WTC11 (cell line): Measurements from ENCODE around the gene CLIC5. TPM values are rescaled to one million over a fixed set of nuclear protein-coding genes. Genes with fewer than 3 reads are reported as not detected.

Source experiments
- ATAC-seq: fragments of 200-7000 bp; cut with Tn5 transposase; 2 replicates; pipeline ENCODE4 v1.10.0; 2021; ENCODE audit warnings: mild to moderate bottlenecking, moderate library complexity
- CTCF ChIA-PET: fragments of 300-600 bp; sonication (Branson Sonifier 250); formaldehyde crosslinking; loops from one replicate; lab custom pipeline; 2021; ENCODE audit warnings: antibody characterized with exemption; lab: Charles Lee
- POLR2A ChIA-PET: fragments of 350-600 bp; sonication (Branson Sonifier 250); formaldehyde crosslinking; loops from one replicate; lab custom pipeline; 2021; ENCODE audit warnings: antibody characterized with exemption; lab: Charles Lee
- DNase-seq: peaks from one replicate; pipeline ENCODE4 v3.0.0; 2021; ENCODE audit warnings: low spot score
- H3K27ac Mint-ChIP-seq: 2 replicates; pipeline ENCODE4 v1.8.0; 2021; ENCODE audit warnings: mixed read lengths
- H3K27me3 Mint-ChIP-seq: 2 replicates; pipeline ENCODE4 v1.8.0; 2021; ENCODE audit warnings: low read depth, mild to moderate bottlenecking, moderate library complexity, mixed read lengths
- H3K36me3 Mint-ChIP-seq: 2 replicates; pipeline ENCODE4 v1.8.0; 2021; ENCODE audit warnings: mixed read lengths
- H3K4me1 Mint-ChIP-seq: 2 replicates; pipeline ENCODE4 v1.8.0; 2022; ENCODE audit warnings: mixed read lengths
- H3K4me3 Mint-ChIP-seq: 2 replicates; pipeline ENCODE4 v1.8.0; 2021; ENCODE audit warnings: mild to moderate bottlenecking, moderate library complexity, mixed read lengths
- H3K9me3 Mint-ChIP-seq: 2 replicates; pipeline ENCODE4 v1.8.0; 2021; ENCODE audit warnings: mixed read lengths
- ETV6 ChIP-seq: sonication (generic); formaldehyde crosslinking; IDR thresholded peaks from 2 replicates; pipeline ENCODE4 v1.8.1; 2022; ENCODE audit warnings: mild to moderate bottlenecking, missing genetic modification reagents
- FOXJ3 ChIP-seq: sonication (generic); formaldehyde crosslinking; IDR thresholded peaks from 2 replicates; pipeline ENCODE4 v1.9.0; 2021; ENCODE audit warnings: missing genetic modification reagents, mild to moderate bottlenecking, borderline replicate concordance
- JAZF1 ChIP-seq: fragments of 250-450 bp; sonication (Bioruptor Pico); IDR thresholded peaks from 2 replicates; pipeline ENCODE4 v1.9.0; 2021; ENCODE audit warnings: moderate library complexity, mild to moderate bottlenecking, inconsistent platforms
- NFATC4 ChIP-seq: fragments of 250-450 bp; sonication (Bioruptor Pico); IDR thresholded peaks from 2 replicates; pipeline ENCODE4 v1.9.0; 2021; ENCODE audit warnings: mild to moderate bottlenecking
- OVOL2 ChIP-seq: fragments of 250-450 bp; sonication (Bioruptor Pico); IDR thresholded peaks from 2 replicates; pipeline ENCODE4 v1.9.0; 2021; ENCODE audit warnings: mild to moderate bottlenecking, borderline replicate concordance
- RELA ChIP-seq: sonication (generic); formaldehyde crosslinking; IDR thresholded peaks from 2 replicates; pipeline ENCODE4 v1.8.1; 2022; ENCODE audit warnings: missing genetic modification reagents, mild to moderate bottlenecking, borderline replicate concordance
- TP53 ChIP-seq: sonication (generic); formaldehyde crosslinking; IDR thresholded peaks from 2 replicates; pipeline ENCODE4 v1.8.1; 2023; ENCODE audit warnings: mild to moderate bottlenecking, missing genetic modification reagents
- ZNF232 ChIP-seq: sonication (generic); formaldehyde crosslinking; IDR thresholded peaks from 2 replicates; pipeline ENCODE4 v1.8.0; 2022; ENCODE audit warnings: mild to moderate bottlenecking, missing genetic modification reagents
- ZNF263 ChIP-seq: sonication (generic); formaldehyde crosslinking; IDR thresholded peaks from 2 replicates; pipeline ENCODE4 v1.8.1; 2022; ENCODE audit warnings: low read depth, mild to moderate bottlenecking, moderate library complexity, missing genetic modification reagents
- ZNF317 ChIP-seq: sonication (generic); formaldehyde crosslinking; IDR thresholded peaks from 2 replicates; pipeline ENCODE4 v1.8.1; 2023; ENCODE audit warnings: low read depth, mild to moderate bottlenecking, moderate library complexity, missing genetic modification reagents, borderline replicate concordance
- ZNF396 ChIP-seq: fragments of 250-450 bp; sonication (Bioruptor Pico); IDR thresholded peaks from 2 replicates; pipeline ENCODE4 v1.8.0; 2021; ENCODE audit warnings: mild to moderate bottlenecking, moderate library complexity, borderline replicate concordance
- total RNA-seq: library from RNA; stranded (reverse); gene quantifications from 3 replicates; pipeline ENCODE4 v1.2.3, GENCODE V29; 2021
- TF ChIP-seq, protein P1 (sequence below): sonication (generic); formaldehyde crosslinking; IDR thresholded peaks from 2 replicates; pipeline ENCODE4 v1.8.0; 2023; ENCODE audit warnings: missing genetic modification reagents
- TF ChIP-seq, protein P2 (sequence below): sonication (generic); formaldehyde crosslinking; IDR thresholded peaks from 2 replicates; pipeline ENCODE4 v1.8.0; 2022; ENCODE audit warnings: missing genetic modification reagents
- TF ChIP-seq, protein P3 (sequence below): fragments of 250-450 bp; sonication (Bioruptor Pico); conservative IDR thresholded peaks from 2 replicates; pipeline ENCODE4 v1.9.0; 2021; ENCODE audit warnings: mild to moderate bottlenecking
- TF ChIP-seq, protein P4 (sequence below): fragments of 250-450 bp; sonication (Bioruptor Pico); IDR thresholded peaks from 2 replicates; pipeline ENCODE4 v1.9.0; 2021; ENCODE audit warnings: mild to moderate bottlenecking
- TF ChIP-seq, protein P5 (sequence below): sonication (generic); formaldehyde crosslinking; IDR thresholded peaks from 2 replicates; pipeline ENCODE4 v1.8.1; 2023; ENCODE audit warnings: mild to moderate bottlenecking, moderate library complexity, missing genetic modification reagents
- TF ChIP-seq, protein P6 (sequence below): sonication (generic); formaldehyde crosslinking; conservative IDR thresholded peaks from 2 replicates; pipeline ENCODE4 v1.8.1; 2022; ENCODE audit warnings: mild to moderate bottlenecking, missing genetic modification reagents

Gene CLIC5
- total RNA-seq, 1 experiment from 2014 or later = 0.22 TPM

DNA sequence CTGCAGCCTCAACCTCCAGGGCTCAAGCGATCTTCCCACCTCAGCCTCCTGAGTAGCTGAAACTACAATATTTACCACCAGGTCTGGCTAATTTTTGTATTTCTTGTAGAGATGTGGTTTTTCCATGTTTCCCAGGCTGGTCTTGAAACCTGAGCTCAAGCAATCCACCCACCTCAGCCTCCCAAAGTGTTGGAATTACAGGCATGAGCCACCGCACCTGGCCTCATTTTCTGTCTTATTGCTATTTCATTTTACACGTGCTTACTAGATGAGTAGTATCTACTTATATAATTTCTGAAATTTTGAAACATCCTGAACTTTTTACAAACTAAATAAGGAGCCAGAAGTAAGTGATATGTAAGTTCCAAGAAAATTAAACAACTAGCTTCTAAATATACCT lies 34.6 kb downstream of the CLIC5 start:
- no peak for ATAC-seq
- POLR2A ChIA-PET = no interaction called here
- Mint-ChIP-seq H3K9me3 (no peaks in the 10 kb centered on the region), H3K27ac (no peak overlapping the region), H3K4me1 (no peaks in the 10 kb centered on the region), H3K36me3 (no peaks in the 10 kb centered on the region), H3K27me3 (no peaks in the 10 kb centered on the region; the same call in 1 of the 2 replicates), H3K4me3 (no peak overlapping the region)
- no peak for DNase-seq
- TF ChIP-seq, protein P1, sequence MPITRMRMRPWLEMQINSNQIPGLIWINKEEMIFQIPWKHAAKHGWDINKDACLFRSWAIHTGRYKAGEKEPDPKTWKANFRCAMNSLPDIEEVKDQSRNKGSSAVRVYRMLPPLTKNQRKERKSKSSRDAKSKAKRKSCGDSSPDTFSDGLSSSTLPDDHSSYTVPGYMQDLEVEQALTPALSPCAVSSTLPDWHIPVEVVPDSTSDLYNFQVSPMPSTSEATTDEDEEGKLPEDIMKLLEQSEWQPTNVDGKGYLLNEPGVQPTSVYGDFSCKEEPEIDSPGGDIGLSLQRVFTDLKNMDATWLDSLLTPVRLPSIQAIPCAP (CRISPR knock-in tag) = no peak
- CTCF ChIA-PET = no interaction called here

DNA sequence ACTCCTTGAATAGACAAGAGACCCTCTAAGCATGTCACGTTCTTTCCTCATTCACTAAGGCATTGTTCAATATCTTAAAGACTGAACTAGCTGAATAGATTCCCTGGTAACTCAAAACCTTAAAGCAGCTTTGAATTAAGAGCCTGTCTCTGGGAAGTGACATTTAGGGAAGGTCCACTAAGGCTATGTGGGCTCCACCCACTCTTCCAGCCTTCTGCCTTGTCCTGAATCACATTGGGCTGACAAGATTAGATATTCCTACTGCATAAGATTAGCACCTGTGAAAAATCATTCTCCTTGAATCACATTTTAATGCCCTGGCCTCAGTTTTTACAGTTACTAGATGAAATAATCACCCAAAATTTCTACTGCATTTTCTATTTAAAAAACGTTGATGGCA lies 36.3 kb downstream of the CLIC5 start:
- H3K4me1 Mint-ChIP-seq = no peaks in the 10 kb centered on the region
- no peak overlapping the region for H3K4me3 Mint-ChIP-seq
- peaks cover 7% of the 10 kb centered on the region; the same call in 1 of the 2 replicates for H3K9me3 Mint-ChIP-seq
- POLR2A ChIA-PET = no interaction called here
- CTCF ChIA-PET = interaction anchor here (1.1 kb wide), 1 partner anchor 12 kb away, joined by 3 read pairs; no protein-coding TSS in a partner anchor
- TF ChIP-seq NFATC4 (CRISPR knock-in tag) = no peak
- TF ChIP-seq ZNF263 (CRISPR knock-in tag) = no peak
- TF ChIP-seq ETV6 = no peak
- TF ChIP-seq TP53 (CRISPR knock-in tag) = no peak
- DNase-seq (no peak), ATAC-seq (no peak)
- 0 out of 2 replicates have a peak, but pooled peaks cover 4% of the 10 kb centered on the region for H3K36me3 Mint-ChIP-seq
- H3K27me3 Mint-ChIP-seq = no peaks in the 10 kb centered on the region
- no peak overlapping the region for H3K27ac Mint-ChIP-seq

DNA sequence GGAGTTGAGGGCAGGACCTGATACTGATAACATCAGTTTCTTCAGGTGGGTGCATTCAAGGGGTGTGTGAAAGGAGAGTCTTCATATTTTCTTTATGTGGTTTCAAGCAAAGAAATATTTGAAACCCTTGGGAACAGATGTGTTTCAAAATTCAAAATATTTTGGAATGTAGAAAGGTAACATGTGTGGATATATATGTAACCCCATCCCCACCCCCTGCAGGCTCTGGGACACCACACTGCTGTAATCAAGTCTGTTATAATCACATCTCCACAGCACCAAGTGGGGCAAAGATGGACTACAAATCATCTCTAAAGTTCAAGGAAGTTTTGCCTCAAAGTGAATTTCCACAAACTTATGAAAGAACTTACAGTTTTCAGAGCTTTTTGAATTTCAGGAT lies 41.1 kb downstream of the CLIC5 start:
- POLR2A ChIA-PET = no interaction called here
- ATAC-seq (no peak), DNase-seq (no peak)
- H3K9me3 Mint-ChIP-seq = peaks cover 7% of the 10 kb centered on the region; the same call in 1 of the 2 replicates
- H3K36me3 Mint-ChIP-seq = 0 out of 2 replicates have a peak, but pooled peaks cover 4% of the 10 kb centered on the region
- CTCF ChIA-PET = no interaction called here
- H3K27ac Mint-ChIP-seq = no peak overlapping the region
- no peaks in the 10 kb centered on the region for H3K27me3 Mint-ChIP-seq
- TF ChIP-seq ZNF232 = no peak
- TF ChIP-seq, protein P2, sequence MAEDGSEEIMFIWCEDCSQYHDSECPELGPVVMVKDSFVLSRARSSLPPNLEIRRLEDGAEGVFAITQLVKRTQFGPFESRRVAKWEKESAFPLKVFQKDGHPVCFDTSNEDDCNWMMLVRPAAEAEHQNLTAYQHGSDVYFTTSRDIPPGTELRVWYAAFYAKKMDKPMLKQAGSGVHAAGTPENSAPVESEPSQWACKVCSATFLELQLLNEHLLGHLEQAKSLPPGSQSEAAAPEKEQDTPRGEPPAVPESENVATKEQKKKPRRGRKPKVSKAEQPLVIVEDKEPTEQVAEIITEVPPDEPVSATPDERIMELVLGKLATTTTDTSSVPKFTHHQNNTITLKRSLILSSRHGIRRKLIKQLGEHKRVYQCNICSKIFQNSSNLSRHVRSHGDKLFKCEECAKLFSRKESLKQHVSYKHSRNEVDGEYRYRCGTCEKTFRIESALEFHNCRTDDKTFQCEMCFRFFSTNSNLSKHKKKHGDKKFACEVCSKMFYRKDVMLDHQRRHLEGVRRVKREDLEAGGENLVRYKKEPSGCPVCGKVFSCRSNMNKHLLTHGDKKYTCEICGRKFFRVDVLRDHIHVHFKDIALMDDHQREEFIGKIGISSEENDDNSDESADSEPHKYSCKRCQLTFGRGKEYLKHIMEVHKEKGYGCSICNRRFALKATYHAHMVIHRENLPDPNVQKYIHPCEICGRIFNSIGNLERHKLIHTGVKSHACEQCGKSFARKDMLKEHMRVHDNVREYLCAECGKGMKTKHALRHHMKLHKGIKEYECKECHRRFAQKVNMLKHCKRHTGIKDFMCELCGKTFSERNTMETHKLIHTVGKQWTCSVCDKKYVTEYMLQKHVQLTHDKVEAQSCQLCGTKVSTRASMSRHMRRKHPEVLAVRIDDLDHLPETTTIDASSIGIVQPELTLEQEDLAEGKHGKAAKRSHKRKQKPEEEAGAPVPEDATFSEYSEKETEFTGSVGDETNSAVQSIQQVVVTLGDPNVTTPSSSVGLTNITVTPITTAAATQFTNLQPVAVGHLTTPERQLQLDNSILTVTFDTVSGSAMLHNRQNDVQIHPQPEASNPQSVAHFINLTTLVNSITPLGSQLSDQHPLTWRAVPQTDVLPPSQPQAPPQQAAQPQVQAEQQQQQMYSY = no peak
- TF ChIP-seq FOXJ3 (CRISPR knock-in tag) = no peak
- TF ChIP-seq, protein P3, sequence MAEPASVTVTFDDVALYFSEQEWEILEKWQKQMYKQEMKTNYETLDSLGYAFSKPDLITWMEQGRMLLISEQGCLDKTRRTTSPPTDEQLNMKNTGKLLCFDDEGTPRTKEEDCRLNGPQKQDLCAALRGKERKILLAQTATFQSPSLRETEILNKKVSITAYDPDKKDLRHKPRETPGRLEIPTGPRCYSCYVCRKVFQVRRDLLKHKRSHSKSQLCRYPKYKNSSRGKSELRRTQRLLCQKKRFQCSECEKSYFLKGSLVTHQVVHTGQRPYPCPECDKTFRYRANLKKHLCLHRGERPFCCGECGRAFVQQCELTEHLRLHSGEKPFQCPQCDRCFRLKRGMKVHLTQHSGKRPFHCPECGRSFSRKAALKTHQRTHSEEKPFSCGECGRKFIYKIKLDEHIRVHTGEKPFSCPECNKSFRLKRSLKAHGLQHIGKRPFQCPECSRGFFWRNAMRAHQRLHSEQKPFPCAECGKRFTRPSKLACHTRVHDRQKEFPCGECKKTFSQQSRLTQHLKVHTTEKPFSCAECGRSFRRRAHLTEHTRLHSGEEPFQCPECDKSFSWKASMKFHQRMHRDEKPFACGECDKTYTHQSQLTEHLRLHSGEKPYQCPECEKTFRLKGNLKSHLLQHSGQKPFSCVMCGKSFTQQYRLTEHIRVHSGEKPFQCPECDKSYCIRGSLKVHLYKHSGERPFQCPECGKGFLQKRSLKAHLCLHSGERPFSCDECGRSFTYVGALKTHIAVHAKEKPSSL (CRISPR knock-in tag) = no peak
- no peak for TF ChIP-seq ZNF317 (CRISPR knock-in tag)
- TF ChIP-seq, protein P4, sequence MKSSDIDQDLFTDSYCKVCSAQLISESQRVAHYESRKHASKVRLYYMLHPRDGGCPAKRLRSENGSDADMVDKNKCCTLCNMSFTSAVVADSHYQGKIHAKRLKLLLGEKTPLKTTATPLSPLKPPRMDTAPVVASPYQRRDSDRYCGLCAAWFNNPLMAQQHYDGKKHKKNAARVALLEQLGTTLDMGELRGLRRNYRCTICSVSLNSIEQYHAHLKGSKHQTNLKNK (CRISPR knock-in tag) = no peak
- TF ChIP-seq, protein P5, sequence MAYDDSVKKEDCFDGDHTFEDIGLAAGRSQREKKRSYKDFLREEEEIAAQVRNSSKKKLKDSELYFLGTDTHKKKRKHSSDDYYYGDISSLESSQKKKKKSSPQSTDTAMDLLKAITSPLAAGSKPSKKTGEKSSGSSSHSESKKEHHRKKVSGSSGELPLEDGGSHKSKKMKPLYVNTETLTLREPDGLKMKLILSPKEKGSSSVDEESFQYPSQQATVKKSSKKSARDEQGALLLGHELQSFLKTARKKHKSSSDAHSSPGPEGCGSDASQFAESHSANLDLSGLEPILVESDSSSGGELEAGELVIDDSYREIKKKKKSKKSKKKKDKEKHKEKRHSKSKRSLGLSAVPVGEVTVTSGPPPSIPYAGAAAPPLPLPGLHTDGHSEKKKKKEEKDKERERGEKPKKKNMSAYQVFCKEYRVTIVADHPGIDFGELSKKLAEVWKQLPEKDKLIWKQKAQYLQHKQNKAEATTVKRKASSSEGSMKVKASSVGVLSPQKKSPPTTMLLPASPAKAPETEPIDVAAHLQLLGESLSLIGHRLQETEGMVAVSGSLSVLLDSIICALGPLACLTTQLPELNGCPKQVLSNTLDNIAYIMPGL (CRISPR knock-in tag) = no peak
- TF ChIP-seq OVOL2 (CRISPR knock-in tag) = no peak
- no peak for TF ChIP-seq RELA
- TF ChIP-seq JAZF1 (CRISPR knock-in tag) = no peak
- TF ChIP-seq, protein P6, sequence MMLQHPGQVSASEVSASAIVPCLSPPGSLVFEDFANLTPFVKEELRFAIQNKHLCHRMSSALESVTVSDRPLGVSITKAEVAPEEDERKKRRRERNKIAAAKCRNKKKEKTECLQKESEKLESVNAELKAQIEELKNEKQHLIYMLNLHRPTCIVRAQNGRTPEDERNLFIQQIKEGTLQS (CRISPR knock-in tag) = no peak
- TF ChIP-seq ZNF396 = no peak
- H3K4me3 Mint-ChIP-seq = no peak overlapping the region
- peaks cover 12% of the 10 kb centered on the region for H3K4me1 Mint-ChIP-seq
